Panc1 (cell line): Measurements from ENCODE around the gene PLRG1. TPM values are rescaled to one million over a fixed set of nuclear protein-coding genes. Genes with fewer than 3 reads are reported as not detected.

ENCODE experiments used
- ATAC-seq: fragments of 200-7000 bp; cut with Tn5 transposase; 2 replicates; pipeline ENCODE4 v1.9.1; 2020; ENCODE audit warnings: mild to moderate bottlenecking, moderate library complexity
- BruUV-seq: library from RNA; stranded (reverse); fragments of 400-500 nt; replicated peaks from 2 replicates; lab custom pipeline; 2021; lab: Mats Ljungman, UMichigan
- CTCF ChIA-PET: fragments of 300-600 bp; sonication (Branson Sonifier 250); formaldehyde crosslinking; loops from one replicate; lab custom pipeline; 2022; ENCODE audit warnings: antibody characterized with exemption; lab: Charles Lee
- POLR2A ChIA-PET: fragments of 300-600 bp; sonication (Branson Sonifier 250); formaldehyde crosslinking; loops from one replicate; lab custom pipeline; 2022; ENCODE audit warnings: antibody characterized with exemption; lab: Charles Lee
- DNase-seq: peaks from one replicate; pipeline ENCODE4 v3.0.0-alpha.2; 2010; ENCODE audit warnings: low read depth, low spot score
- H3K27ac ChIP-seq: 2 replicates; pipeline ENCODE4 v1.5.1; 2011; ENCODE audit warnings: mild to moderate bottlenecking, low read length, inconsistent platforms
- H3K27me3 ChIP-seq: fragments of 200-500 bp; sonication (Bioruptor generic); 2 replicates; pipeline ENCODE4 v1.6.0; 2014; ENCODE audit warnings: low read length, inconsistent platforms; ENCODE audit not compliant: control insufficient read depth, insufficient read depth
- H3K36me3 ChIP-seq: fragments of 200-500 bp; sonication (Bioruptor generic); 2 replicates; pipeline ENCODE4 v1.5.1; 2014; ENCODE audit warnings: inconsistent platforms, mild to moderate bottlenecking, low read length, moderate library complexity; ENCODE audit not compliant: control insufficient read depth, insufficient read depth
- H3K4me1 ChIP-seq: 2 replicates; pipeline ENCODE4 v1.5.1; 2011; ENCODE audit warnings: inconsistent platforms, mild to moderate bottlenecking, low read length, moderate library complexity; ENCODE audit not compliant: control insufficient read depth, insufficient read depth
- H3K4me3 ChIP-seq, 2 experiments: 2 replicates each; pipeline ENCODE4 v1.5.1; 2011 to 2012; ENCODE audit warnings: low read depth in 2 of 2, low read length in 2 of 2, mild to moderate bottlenecking in 2 of 2, inconsistent platforms in 1 of 2, moderate library complexity in 1 of 2
- H3K9me3 ChIP-seq: fragments of 200-500 bp; sonication (Bioruptor generic); 2 replicates; pipeline ENCODE4 v1.5.1; 2014; ENCODE audit warnings: low read depth, mild to moderate bottlenecking, inconsistent platforms, low read length, moderate library complexity; ENCODE audit not compliant: control insufficient read depth, insufficient read depth
- CTCF ChIP-seq: fragments of 450-650 bp; IDR thresholded peaks from 2 replicates; pipeline ENCODE4 v1.5.1; 2017; ENCODE audit warnings: mild to moderate bottlenecking
- POLR2AphosphoS5 ChIP-seq: IDR thresholded peaks from 2 replicates; pipeline ENCODE4 v1.6.1; 2012; ENCODE audit warnings: mild to moderate bottlenecking, low read depth, low read length, moderate library complexity
- SIN3A ChIP-seq: IDR thresholded peaks from 2 replicates; pipeline ENCODE4 v1.6.1; 2012; ENCODE audit warnings: low read depth, mild to moderate bottlenecking, low read length, moderate library complexity, borderline replicate concordance; ENCODE audit not compliant: insufficient read depth
- TCF7L2 ChIP-seq: IDR thresholded peaks from 2 replicates; pipeline ENCODE4 v1.6.1; 2011; ENCODE audit warnings: mild to moderate bottlenecking, low read depth, low read length, inconsistent platforms
- in situ Hi-C: cut with HindIII; loops from 2 replicates; pipeline ENCODE4 v1.10.0; 2016; ENCODE audit warnings: low sequenced_read_pairs, low pct_unique_long_range_greater_than_20kb
- intact Hi-C: fragments of 100-400 bp; cut with micrococcal nuclease; formaldehyde crosslinking; loops from one replicate; pipeline ENCODE4 v1.10.0; 2022; ENCODE audit not compliant: unreplicated experiment
- total RNA-seq: library from RNA; stranded (reverse); gene quantifications from one replicate; pipeline ENCODE4 v1.2.1, GENCODE V29; 2021; ENCODE audit not compliant: unreplicated experiment
- TF ChIP-seq, protein P1 (sequence below), 2 experiments: IDR thresholded peaks; 2 replicates each; pipeline ENCODE4 v1.6.1; 2011 to 2012; ENCODE audit warnings: low read depth in 2 of 2, control low read depth in 1 of 2, low read length in 1 of 2, mild to moderate bottlenecking in 1 of 2, moderate library complexity in 1 of 2; ENCODE audit not compliant: insufficient read depth in 1 of 2

Gene PLRG1
- total RNA-seq, 1 experiment from 2014 or later: 66.1 TPM

GRCh38 chr4:154574311-154574710, 24.1 kb upstream of the PLRG1 start:
- no peaks in the 10 kb centered on the region for H3K4me1 ChIP-seq
- BruUV-seq: no TSS peak
- CTCF ChIA-PET: no interaction called here
- no peaks in the 10 kb centered on the region for H3K36me3 ChIP-seq
- no peaks in the 10 kb centered on the region for H3K27me3 ChIP-seq
- POLR2A ChIA-PET: no interaction called here
- H3K9me3 ChIP-seq: no peaks in the 10 kb centered on the region
- TF ChIP-seq TCF7L2 (no peak), CTCF (no peak), POLR2AphosphoS5 (no peak), SIN3A (no peak)
- TF ChIP-seq, protein P1, sequence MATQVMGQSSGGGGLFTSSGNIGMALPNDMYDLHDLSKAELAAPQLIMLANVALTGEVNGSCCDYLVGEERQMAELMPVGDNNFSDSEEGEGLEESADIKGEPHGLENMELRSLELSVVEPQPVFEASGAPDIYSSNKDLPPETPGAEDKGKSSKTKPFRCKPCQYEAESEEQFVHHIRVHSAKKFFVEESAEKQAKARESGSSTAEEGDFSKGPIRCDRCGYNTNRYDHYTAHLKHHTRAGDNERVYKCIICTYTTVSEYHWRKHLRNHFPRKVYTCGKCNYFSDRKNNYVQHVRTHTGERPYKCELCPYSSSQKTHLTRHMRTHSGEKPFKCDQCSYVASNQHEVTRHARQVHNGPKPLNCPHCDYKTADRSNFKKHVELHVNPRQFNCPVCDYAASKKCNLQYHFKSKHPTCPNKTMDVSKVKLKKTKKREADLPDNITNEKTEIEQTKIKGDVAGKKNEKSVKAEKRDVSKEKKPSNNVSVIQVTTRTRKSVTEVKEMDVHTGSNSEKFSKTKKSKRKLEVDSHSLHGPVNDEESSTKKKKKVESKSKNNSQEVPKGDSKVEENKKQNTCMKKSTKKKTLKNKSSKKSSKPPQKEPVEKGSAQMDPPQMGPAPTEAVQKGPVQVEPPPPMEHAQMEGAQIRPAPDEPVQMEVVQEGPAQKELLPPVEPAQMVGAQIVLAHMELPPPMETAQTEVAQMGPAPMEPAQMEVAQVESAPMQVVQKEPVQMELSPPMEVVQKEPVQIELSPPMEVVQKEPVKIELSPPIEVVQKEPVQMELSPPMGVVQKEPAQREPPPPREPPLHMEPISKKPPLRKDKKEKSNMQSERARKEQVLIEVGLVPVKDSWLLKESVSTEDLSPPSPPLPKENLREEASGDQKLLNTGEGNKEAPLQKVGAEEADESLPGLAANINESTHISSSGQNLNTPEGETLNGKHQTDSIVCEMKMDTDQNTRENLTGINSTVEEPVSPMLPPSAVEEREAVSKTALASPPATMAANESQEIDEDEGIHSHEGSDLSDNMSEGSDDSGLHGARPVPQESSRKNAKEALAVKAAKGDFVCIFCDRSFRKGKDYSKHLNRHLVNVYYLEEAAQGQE (IDR thresholded peaks at IDR 0.05; ENCODE audit: insufficient read depth in 1 of 2, low read depth in 2 of 2, low read length in 1 of 2): no peak
- no peak overlapping the region for H3K27ac ChIP-seq
- in situ Hi-C loops: no loop called here
- no peak overlapping the region for H3K4me3 ChIP-seq
- no peak for ATAC-seq
- intact Hi-C loops: no loop called here
- no peak for DNase-seq

DNA sequence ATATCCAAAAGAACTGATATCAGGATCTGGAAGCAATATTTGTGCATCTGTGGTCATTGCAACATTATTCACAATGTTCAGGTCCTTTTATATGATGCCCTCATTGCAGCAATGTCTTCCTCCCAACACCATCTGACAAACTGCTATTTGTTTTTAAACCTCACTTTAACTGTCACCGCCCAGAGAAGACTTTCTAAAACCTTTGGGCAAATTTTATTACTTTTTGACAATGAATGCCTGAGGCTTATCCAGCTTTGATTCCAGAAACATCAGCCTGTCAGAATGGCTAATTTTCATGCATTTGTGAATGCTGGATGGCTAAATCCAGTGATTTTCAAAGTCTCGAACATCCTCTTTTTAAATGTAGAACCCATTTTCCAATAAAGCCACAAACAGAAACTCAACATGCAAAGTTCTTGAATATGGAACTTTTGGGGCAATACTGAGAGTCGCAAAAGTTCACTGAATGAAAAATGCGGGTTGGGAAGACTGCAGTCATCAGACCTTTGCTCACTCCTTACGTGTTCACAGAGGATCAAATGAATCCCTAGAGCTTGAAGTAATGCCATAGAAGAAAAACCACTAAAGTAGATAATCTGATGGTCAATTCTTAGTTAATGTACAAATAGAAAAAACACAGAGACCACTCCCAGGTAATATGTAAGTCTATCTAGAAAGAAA, 23.1 kb upstream of the PLRG1 start:
- in situ Hi-C loops: no loop called here
- intact Hi-C loops: no loop called here

More for the DNA sequence above, 23.1 kb upstream of the PLRG1 start:
- Histone ChIP-seq H3K9me3 (no peaks in the 10 kb centered on the region), H3K4me3 (no peak overlapping the region), H3K4me1 (no peaks in the 10 kb centered on the region), H3K27ac (no peak overlapping the region), H3K36me3 (no peaks in the 10 kb centered on the region), H3K27me3 (no peaks in the 10 kb centered on the region)
- TF ChIP-seq TCF7L2 (no peak), SIN3A (no peak), CTCF (no peak), POLR2AphosphoS5 (no peak)
- TF ChIP-seq, protein P1 (IDR thresholded peaks at IDR 0.05; ENCODE audit: insufficient read depth in 1 of 2, low read depth in 2 of 2, low read length in 1 of 2): no peak
- ChIA-PET CTCF (no interaction called here), POLR2A (no interaction called here)
- DNase-seq (no peak), ATAC-seq (no peak)
- BruUV-seq: no TSS peak
